Hematopoietic multipotent progenitor cell treated with erythropoietin and hydrocortisone succinate and interleukin-3 and kit ligand, for 17 days (in vitro differentiated cells): ENCODE measurements around the gene HNRNPF.
"Not testable (repeated sequence)": the region's sequence is repeated elsewhere in the genome, so short reads cannot be mapped to it uniquely, and the experiment has no call there.

ENCODE experiments used
- DNase-seq: peaks from one replicate; pipeline ENCODE4 v3.0.0-alpha.2; 2015; ENCODE audit warnings: low spot score

Gene HNRNPF

GRCh38 chr10:43348511-43349312, 60.3 kb downstream of the HNRNPF start:
- DNase-seq, result peak; percentile 65

DNA sequence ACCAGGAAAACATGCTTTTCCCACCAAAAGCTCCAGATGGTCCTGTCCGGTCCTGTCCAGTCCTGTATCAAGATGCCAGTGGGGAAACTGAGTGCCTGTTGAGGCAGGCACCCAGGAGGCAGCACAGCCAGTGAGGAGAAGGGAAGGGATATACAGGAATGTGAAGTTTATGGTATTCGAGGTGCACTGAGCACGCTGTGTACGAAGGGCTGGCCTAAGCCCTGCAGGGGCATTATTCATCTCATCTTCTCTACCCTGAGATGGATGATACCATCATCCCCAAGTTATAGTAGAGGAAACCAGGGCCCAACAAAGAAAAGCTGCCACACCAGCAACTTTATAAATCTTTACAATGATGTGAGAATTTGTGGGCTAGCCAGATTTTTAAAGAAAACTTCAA, 61.0 kb downstream of the HNRNPF start:
- DNase-seq, result no peak

GRCh38 chr10:43344051-43344450, 64.9 kb downstream of the HNRNPF start:
- no peak for DNase-seq

DNA sequence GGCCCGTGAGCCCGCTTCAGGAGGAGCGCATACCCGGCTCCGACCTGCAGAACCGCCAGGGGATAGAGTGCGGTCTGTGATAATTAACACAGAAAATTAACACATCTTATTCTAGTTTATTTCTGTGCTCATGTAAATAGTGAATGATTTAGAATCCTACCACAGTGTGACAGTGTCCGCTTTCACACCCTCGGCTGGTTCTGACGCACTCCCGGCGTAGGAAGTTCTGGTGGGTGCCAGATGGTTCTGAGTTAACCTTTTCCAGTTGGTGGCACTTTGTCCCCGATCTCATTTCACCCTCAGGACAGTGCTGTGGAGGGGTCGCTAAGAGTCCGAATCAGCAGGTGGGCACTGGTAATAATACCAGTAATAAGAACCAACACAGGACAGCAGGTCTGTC, 65.9 kb downstream of the HNRNPF start:
- DNase-seq, result no peak

DNA sequence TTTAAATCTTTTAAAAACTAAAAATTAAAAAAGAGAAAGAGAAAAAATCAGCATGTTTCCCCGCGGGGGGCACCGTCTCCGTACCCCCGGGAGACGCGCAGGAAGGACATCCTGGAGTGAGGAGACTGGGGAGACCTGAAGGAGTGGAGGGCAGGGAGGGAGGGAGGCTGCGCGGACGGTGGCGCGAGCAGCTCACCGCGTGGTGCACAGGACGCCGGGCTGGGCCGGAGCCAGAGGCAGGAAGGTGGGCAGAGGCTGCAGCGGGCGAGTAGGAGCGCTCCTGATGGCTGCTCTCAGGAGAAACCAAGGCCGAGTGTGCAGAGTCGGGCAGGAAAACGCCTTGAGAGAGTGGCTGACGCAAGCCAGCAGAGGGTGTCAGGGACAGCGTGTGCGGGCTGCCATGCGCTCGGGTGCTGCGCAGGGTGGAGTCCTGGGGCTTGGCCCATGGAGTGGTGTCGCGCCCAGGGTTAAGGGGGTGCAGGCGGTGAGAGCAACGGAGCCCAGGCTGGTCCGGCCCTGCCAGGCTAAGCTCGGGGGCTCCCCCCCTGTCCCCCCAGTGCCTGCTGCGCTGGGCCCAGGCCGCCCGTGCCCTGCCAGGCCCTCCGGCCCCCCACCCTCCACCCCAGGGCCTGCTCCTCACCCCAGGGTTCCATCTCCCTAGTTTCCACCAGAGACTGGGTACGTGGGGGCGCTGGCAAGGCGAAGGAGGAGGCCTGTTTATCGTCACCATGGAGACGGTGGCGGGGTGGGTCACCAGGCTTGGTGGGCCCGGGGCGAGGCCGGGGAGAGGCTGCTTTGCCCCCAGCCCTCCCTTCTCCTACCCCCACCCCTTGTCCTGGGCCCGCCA, 66.5 kb downstream of the HNRNPF start:
- no peak for DNase-seq

DNA sequence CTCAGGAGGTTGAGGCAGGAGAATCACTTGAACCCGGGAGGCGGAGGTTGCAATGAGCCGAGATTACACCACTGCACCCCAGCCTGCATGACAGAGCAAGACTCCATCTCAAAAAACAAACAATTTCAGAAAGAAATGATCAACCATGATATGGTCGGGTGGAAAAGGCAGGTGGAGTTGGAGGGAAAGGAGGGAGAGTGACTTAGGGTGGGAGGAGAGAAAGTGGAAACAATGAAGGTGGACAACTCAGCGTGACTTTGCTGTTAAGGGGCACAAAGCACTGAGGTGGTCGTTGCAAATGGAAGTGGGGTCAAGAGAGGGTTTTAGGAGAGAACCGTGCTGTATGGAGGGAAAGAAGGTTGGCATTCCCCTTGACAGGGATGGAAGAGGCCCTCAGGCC, 67.5 kb downstream of the HNRNPF start:
- no peak for DNase-seq

GRCh38 chr10:43340619-43341018, 68.4 kb downstream of the HNRNPF start:
- DNase-seq, result no peak

DNA sequence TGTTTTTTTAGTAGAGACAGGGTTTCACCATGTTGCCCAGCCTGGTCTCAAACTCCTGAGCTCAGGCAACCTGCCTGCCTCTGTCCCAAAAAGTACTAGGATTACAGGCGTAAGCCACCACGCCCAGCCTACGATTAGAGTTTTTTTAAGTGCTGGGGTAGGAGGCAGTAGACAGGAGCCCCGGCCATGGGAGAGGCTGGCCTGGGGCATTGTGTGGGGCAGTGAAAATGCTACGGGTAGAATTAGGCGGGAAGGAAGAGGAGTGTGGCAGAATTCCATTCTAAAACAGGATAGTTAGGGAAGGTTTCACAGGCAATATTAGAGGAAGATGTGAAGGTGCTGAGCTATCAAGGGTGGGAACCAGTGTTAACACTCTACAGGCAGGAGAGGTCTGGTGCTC, 68.9 kb downstream of the HNRNPF start:
- DNase-seq, result no peak

DNA sequence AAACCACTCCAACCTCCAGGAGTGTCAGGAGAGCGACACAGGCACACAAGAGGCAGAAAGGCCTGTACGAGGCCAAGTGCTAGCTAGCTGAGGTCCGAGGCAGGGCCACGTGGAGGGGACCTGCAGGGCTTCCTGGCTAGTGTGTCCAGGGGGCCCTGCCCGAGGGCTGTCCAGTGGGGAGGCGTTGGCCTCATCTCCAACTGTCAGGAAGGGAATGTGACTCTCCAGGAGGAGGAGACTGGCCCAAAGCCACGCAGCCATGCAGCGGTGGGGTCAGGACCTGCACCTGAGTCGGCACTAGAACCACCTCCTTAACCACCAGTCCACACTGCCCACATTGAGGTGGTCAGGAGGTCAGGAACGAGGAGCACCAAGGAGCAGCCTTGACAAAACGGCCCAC, 69.8 kb downstream of the HNRNPF start:
- DNase-seq, result no peak

GRCh38 chr10:43338117-43338516, 70.9 kb downstream of the HNRNPF start:
- DNase-seq, result no peak

- not testable (repeated sequence) for DNase-seq
These were observed 71.5 kb downstream of the HNRNPF start for GRCh38 chr10:43337536-43337935.

- DNase-seq, result no peak
These were observed 72.2 kb downstream of the HNRNPF start for GRCh38 chr10:43336641-43337318.

GRCh38 chr10:43336061-43336460, 72.9 kb downstream of the HNRNPF start:
- no peak for DNase-seq
